Stimulated activated CD8-positive, alpha-beta memory T cell treated with anti-CD3 and anti-CD28 coated beads, Interleukin-4, amount 100 ng/mL, for 1 hour (primary cell): ENCODE data around the gene STOML1.

ENCODE experiments used
- DNase-seq, 2 donors: peaks; one replicate each; pipeline ENCODE4 v3.0.0-alpha.2; 2020; ENCODE audit warnings: low read depth in 2 of 2, low spot score in 1 of 2

STOML1 gene

GRCh38 chr15:73934281-73934680, 57.8 kb downstream of the STOML1 start:
- DNase-seq, result no peak

DNA sequence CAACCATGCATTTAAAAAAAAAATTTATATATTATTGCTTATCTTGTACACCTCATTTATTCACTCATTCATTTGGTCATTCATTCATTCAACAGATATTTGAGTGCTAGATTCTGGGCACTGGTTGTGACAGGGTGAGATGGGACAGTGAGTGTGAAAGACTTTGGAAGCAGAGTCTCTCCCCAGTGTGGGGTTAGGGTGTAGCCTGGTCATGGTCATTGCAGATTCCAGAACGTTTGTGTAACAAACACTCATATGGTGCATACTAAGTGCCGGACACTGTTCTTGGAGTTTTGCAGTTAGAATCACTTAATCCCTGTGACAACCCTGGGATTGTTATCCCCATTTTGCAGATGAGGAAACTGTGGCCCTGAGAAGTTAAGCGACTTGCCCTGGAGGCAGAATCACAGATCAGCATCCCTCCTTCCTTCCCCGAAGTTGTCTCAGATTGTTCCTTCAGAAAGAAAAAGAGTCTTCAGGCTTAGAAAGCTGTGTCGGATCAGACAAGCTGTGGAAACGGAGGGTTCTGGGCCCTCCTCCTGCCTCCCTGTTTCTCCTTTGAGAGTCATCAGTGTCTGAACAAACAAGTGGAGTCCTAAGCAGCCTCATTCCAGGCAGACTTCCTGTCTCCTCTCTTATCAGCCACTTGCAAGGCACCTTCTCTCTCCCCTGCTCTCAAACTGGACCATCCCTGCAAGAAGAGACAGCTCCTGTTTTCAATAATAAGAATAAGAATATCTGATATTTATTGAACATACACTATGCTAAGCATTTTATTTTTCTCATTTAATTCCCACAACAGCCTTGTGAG, 59.5 kb downstream of the STOML1 start:
- no peak for DNase-seq

GRCh38 chr15:73931441-73931840, 60.7 kb downstream of the STOML1 start:
- DNase-seq, result no peak

GRCh38 chr15:73930790-73931281, 61.3 kb downstream of the STOML1 start:
- no peak for DNase-seq

DNA sequence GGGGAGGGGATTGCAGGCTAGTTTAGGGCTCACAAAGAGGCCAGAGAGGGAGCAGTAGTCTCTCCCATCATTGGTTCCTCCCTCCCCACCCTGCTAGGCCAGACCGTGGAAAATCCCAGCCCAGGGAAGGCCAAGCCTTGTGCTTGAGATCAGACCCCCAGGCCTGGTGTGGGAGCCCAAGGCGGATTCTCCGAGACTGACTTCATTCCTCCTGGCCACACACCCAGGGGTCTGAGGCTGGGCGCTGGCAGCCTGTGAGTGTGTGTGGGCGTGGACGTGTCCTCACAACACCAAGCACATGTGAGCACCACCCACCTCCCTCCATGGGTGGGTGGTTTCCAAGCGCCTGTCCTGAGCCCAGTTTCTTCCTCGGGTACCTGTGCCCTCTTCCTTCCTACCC, 61.7 kb downstream of the STOML1 start:
- DNase-seq, result no peak

DNA sequence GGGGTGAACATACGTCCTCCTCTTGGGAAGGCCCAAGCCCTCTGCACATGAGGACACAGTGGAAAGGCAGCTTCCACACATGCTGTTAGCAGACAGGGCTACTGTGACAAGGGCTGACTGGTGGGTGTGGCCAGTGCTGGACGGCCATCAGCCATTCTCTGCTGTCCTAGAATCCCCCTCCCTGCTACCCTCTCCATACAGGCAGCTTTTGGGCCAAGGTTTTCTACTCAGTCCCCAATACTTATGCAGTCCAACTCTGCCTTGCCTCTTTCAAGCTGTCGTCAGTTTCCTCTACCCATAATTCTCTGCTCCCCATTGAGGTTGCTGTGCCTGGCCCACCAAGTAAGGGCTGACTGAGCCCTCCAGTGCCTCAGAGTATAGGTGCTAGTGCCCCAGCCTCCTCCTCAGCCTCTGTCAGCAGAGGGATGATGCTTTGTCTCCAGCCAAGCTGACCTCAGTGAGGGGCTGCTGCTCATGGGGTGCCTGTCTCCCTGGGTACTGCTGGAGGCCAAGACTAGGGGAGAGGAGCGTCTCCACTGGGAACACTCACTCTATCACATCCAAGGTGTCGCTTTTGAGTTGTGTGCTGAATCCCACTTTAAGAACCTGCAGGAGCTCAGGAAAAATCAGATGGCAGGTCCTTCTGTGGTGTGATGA, 63.0 kb downstream of the STOML1 start:
- no peak for DNase-seq
